ENCODE data around the gene ARHGEF33.

DNA sequence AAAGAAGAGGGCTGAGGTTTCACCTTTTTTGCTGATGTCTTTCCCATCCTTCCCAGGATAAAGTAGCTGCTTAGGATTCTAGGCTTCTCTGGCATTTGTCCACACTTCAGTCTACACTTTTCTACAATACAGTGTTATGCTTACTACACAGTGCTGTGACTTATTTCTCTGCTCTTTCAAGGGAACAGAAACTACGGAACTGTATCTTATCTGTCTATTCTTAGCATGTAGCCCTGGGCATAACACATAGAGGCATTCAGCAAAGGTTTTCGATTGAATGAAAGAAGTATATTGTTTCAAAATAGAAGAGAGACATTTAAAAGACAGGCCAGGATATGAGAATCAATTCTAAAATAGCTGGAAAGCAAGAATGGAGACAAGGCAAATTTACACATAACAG, 110.9 kb downstream of the ARHGEF33 start:
- TF ChIP-seq, protein P1, sequence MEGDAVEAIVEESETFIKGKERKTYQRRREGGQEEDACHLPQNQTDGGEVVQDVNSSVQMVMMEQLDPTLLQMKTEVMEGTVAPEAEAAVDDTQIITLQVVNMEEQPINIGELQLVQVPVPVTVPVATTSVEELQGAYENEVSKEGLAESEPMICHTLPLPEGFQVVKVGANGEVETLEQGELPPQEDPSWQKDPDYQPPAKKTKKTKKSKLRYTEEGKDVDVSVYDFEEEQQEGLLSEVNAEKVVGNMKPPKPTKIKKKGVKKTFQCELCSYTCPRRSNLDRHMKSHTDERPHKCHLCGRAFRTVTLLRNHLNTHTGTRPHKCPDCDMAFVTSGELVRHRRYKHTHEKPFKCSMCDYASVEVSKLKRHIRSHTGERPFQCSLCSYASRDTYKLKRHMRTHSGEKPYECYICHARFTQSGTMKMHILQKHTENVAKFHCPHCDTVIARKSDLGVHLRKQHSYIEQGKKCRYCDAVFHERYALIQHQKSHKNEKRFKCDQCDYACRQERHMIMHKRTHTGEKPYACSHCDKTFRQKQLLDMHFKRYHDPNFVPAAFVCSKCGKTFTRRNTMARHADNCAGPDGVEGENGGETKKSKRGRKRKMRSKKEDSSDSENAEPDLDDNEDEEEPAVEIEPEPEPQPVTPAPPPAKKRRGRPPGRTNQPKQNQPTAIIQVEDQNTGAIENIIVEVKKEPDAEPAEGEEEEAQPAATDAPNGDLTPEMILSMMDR (conservative IDR thresholded peaks at IDR 0.05; ENCODE audit: low read length), result no peak
- TF ChIP-seq EZH2phosphoT487 (IDR thresholded peaks at IDR 0.05; ENCODE audit: borderline replicate concordance, low read depth, low read length), result no peak
